ENCODE measurements around the gene SAA4. TPM values are rescaled to one million over a fixed set of nuclear protein-coding genes. Genes with fewer than 3 reads are reported as not detected.

Gene SAA4
- total and polyA plus RNA-seq, 9 of the 15 experiments (the other 6 are each of a cell fraction or from before 2014, with no cell fraction given) = not detected

DNA sequence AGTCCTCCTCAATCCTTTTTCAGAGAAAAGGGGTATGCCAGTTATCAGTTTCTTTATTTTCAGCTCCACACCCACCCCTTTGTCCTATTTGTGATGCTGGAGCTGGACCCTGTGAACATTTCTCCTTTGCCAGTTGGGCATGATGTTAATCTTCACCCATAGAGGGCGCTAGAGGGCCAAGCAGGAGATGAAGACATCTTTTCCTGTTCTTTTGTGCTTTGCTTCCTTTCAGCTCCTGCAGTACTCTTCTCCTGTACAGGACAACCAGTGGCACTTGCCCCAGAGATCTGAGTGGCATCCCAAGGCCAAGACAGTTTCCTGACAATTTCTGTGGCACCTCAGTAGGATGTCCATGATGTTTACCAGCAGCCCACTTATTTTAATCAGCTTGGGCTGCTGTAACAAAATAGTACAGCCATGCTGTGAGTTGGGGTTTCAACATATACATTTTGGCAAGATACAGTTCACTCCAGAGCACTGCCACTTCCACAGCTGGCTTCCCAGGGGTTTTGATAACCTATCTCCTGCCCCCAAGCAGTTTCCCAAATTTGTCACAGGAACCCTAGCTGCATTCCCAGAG is 7.3 kb upstream of the SAA4 start (continued):
- TF ChIP-seq RBM25 (IDR thresholded peaks at IDR 0.05; ENCODE audit: low read depth, low read length, severe bottlenecking) (no peak), SMC3 (conservative IDR thresholded peaks at IDR 0.05; ENCODE audit: insufficient read depth, low read depth, low read length) (peak; percentile 72; the same call in 1 of the 2 replicates), HEY1 (CRISPR knock-in tag; IDR thresholded peaks at IDR 0.05; ENCODE audit: borderline replicate concordance) (no peak), CTCFL (IDR thresholded peaks at IDR 0.05; ENCODE audit: borderline replicate concordance, insufficient read depth, low read depth, low read length, poor library complexity, severe bottlenecking) (peak; percentile 34), MTF1 (CRISPR knock-in tag; IDR thresholded peaks at IDR 0.05; ENCODE audit: borderline replicate concordance) (no peak), CTCF (IDR thresholded peaks at IDR 0.05 in 2 of 3, conservative IDR thresholded peaks at IDR 0.05 in 1 of 3; ENCODE audit: insufficient read depth in 2 of 3, low read depth in 1 of 3, low read length in 3 of 3) (peak; percentile 75 to 87 (median 79)), ZNF707 (CRISPR knock-in tag; conservative IDR thresholded peaks at IDR 0.05) (no peak), NFIX (CRISPR knock-in tag; IDR thresholded peaks at IDR 0.05; ENCODE audit: low read depth) (no peak), RAD21 (CRISPR knock-in tag; conservative IDR thresholded peaks at IDR 0.05 in 1 of 2, IDR thresholded peaks at IDR 0.05 in 1 of 2) (peak; percentile 60 to 85), BACH1 (tag; IDR thresholded peaks at IDR 0.05) (no peak), GATA2 (CRISPR knock-in tag; IDR thresholded peaks at IDR 0.05) (peak; percentile 72), XRCC5 (IDR thresholded peaks at IDR 0.05; ENCODE audit: low read depth, low read length) (peak; percentile 80; the same call in 1 of the 2 replicates), ATF1 (CRISPR knock-in tag; IDR thresholded peaks at IDR 0.05) (no peak), ATF1 (tag; IDR thresholded peaks at IDR 0.05) (no peak)
- TF ChIP-seq, protein P1, sequence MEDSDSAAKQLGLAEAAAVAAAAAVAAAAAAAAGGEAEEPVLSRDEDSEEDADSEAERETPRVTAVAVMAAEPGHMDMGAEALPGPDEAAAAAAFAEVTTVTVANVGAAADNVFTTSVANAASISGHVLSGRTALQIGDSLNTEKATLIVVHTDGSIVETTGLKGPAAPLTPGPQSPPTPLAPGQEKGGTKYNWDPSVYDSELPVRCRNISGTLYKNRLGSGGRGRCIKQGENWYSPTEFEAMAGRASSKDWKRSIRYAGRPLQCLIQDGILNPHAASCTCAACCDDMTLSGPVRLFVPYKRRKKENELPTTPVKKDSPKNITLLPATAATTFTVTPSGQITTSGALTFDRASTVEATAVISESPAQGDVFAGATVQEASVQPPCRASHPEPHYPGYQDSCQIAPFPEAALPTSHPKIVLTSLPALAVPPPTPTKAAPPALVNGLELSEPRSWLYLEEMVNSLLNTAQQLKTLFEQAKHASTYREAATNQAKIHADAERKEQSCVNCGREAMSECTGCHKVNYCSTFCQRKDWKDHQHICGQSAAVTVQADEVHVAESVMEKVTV (CRISPR knock-in tag; IDR thresholded peaks at IDR 0.05) = peak; percentile 51

Data from K562 (cell line).